IMR-90 (cell line): ENCODE data around the gene TRAPPC10. TPM values are rescaled to one million over a fixed set of nuclear protein-coding genes. Genes with fewer than 3 reads are reported as not detected.
"Not testable (repeated sequence)": the region's sequence is repeated elsewhere in the genome, so short reads cannot be mapped to it uniquely, and the experiment has no call there.

Experiments used
- ATAC-seq: fragments of 200-7000 bp; cut with Tn5 transposase; 2 replicates; pipeline ENCODE4 v1.9.1; 2020; ENCODE audit warnings: low read depth, mild to moderate bottlenecking, moderate library complexity
- BruUV-seq: library from RNA; stranded (reverse); fragments of 400-500 nt; replicated peaks from 2 replicates; lab custom pipeline; 2021; lab: Mats Ljungman, UMichigan
- CTCF ChIA-PET: fragments of 300-600 bp; formaldehyde crosslinking; extraction: SDS; loops from one replicate; lab custom pipeline; 2021; ENCODE audit warnings: antibody characterized with exemption; lab: Yijun Ruan, JAX
- POLR2A ChIA-PET: fragments of 300-600 bp; sonication (Branson Sonifier 250); formaldehyde crosslinking; loops from one replicate; lab custom pipeline; 2022; ENCODE audit warnings: antibody characterized with exemption; ENCODE audit not compliant: unreplicated experiment; lab: Charles Lee
- DNase-seq: peaks from one replicate; pipeline ENCODE4 v3.0.0; 2013
- H2AFZ ChIP-seq: replicated peaks from 2 replicates; pipeline ENCODE3; 2013; ENCODE audit warnings: low read length, mild to moderate bottlenecking; ENCODE audit not compliant: poor library complexity
- H2AK5ac ChIP-seq: 2 replicates; pipeline ENCODE4 v1.6.1; 2013; ENCODE audit warnings: low read depth, low read length, inconsistent platforms
- H2AK9ac ChIP-seq: replicated peaks from 2 replicates; pipeline ENCODE3; 2013; ENCODE audit warnings: mild to moderate bottlenecking, low read depth, low read length, moderate library complexity; ENCODE audit not compliant: poor library complexity
- H2BK120ac ChIP-seq: 2 replicates; pipeline ENCODE4 v1.6.1; 2013; ENCODE audit warnings: low read depth, low read length, inconsistent platforms
- H2BK15ac ChIP-seq: 3 replicates; pipeline ENCODE4 v1.6.1; 2013; ENCODE audit warnings: low read depth, low read length, inconsistent platforms
- H2BK20ac ChIP-seq: 2 replicates; pipeline ENCODE4 v1.6.1; 2013; ENCODE audit warnings: low read depth, mild to moderate bottlenecking, inconsistent platforms, low read length, moderate library complexity
- H2BK5ac ChIP-seq: 2 replicates; pipeline ENCODE4 v1.6.1; 2013; ENCODE audit warnings: mild to moderate bottlenecking, low read depth, low read length, inconsistent platforms; ENCODE audit not compliant: poor library complexity, severe bottlenecking
- H3K14ac ChIP-seq: replicated peaks from 2 replicates; pipeline ENCODE4 v1.6.1; 2013; ENCODE audit warnings: low read depth, low read length, inconsistent platforms
- H3K18ac ChIP-seq: 2 replicates; pipeline ENCODE4 v1.6.1; 2013; ENCODE audit warnings: low read depth, low read length, control low read depth
- H3K23ac ChIP-seq: 2 replicates; pipeline ENCODE4 v1.6.1; 2013; ENCODE audit warnings: low read depth, low read length, inconsistent platforms
- H3K27ac ChIP-seq: 2 replicates; pipeline ENCODE4 v1.5.1; 2013; ENCODE audit warnings: mild to moderate bottlenecking, control low read depth, low read length; ENCODE audit not compliant: insufficient read depth
- H3K27me3 ChIP-seq: 2 replicates; pipeline ENCODE4 v1.6.1; 2013; ENCODE audit warnings: low read length; ENCODE audit not compliant: control insufficient read depth, insufficient read depth
- H3K36me3 ChIP-seq: 2 replicates; pipeline ENCODE4 v1.6.1; 2013; ENCODE audit warnings: low read length, mixed read lengths; ENCODE audit not compliant: control insufficient read depth, insufficient read depth
- H3K4ac ChIP-seq: 2 replicates; pipeline ENCODE4 v1.6.1; 2013; ENCODE audit warnings: low read depth, low read length, inconsistent platforms
- H3K4me1 ChIP-seq: 2 replicates; pipeline ENCODE4 v1.6.1; 2013; ENCODE audit warnings: low read length, mixed read lengths; ENCODE audit not compliant: control insufficient read depth, insufficient read depth
- H3K4me2 ChIP-seq: 2 replicates; pipeline ENCODE4 v1.6.1; 2013; ENCODE audit warnings: low read depth, mild to moderate bottlenecking, control low read depth, low read length, moderate library complexity
- H3K4me3 ChIP-seq: 2 replicates; pipeline ENCODE4 v1.5.1; 2013; ENCODE audit warnings: low read depth, mild to moderate bottlenecking, control low read depth, low read length, moderate library complexity; ENCODE audit not compliant: insufficient read depth
- H3K56ac ChIP-seq: 2 replicates; pipeline ENCODE4 v1.6.1; 2013; ENCODE audit warnings: low read length, inconsistent platforms; ENCODE audit not compliant: insufficient read depth; ENCODE audit errors: extremely low read depth
- H3K79me1 ChIP-seq, 2 experiments: 2 replicates each; pipeline ENCODE4 v1.6.1; 2013; ENCODE audit warnings: low read length in 2 of 2, inconsistent platforms in 1 of 2, low read depth in 1 of 2
- H3K9ac ChIP-seq: 2 replicates; pipeline ENCODE4 v1.6.1; 2013; ENCODE audit warnings: low read depth, low read length, control low read depth
- H3K9me1 ChIP-seq: 2 replicates; pipeline ENCODE4 v1.6.1; 2013; ENCODE audit warnings: low read length, inconsistent platforms; ENCODE audit not compliant: insufficient read depth
- H3K9me3 ChIP-seq: 2 replicates; pipeline ENCODE4 v1.6.1; 2013; ENCODE audit warnings: low read length; ENCODE audit not compliant: control insufficient read depth, insufficient read depth
- H4K20me1 ChIP-seq: 2 replicates; pipeline ENCODE4 v1.6.1; 2013; ENCODE audit warnings: low read length, inconsistent platforms; ENCODE audit not compliant: insufficient read depth
- H4K5ac ChIP-seq: 2 replicates; pipeline ENCODE4 v1.6.1; 2013; ENCODE audit warnings: mild to moderate bottlenecking, low read depth, low read length, control low read depth
- H4K8ac ChIP-seq, 2 experiments: 2 replicates each; pipeline ENCODE4 v1.6.1; 2013; ENCODE audit warnings: low read depth in 2 of 2, low read length in 2 of 2, control low read depth in 1 of 2, inconsistent platforms in 1 of 2
- H4K91ac ChIP-seq: 2 replicates; pipeline ENCODE4 v1.6.1; 2013; ENCODE audit warnings: low read depth, low read length, inconsistent platforms; ENCODE audit not compliant: insufficient read depth
- WGBS, 2 experiments: methylation state at CpG; one replicate each; pipeline versions ENCODE4 v1.1.5 to v1.1.7; 2013; ENCODE audit warnings: missing lambda C conversion rate in 2 of 2; ENCODE audit not compliant: insufficient read length in 1 of 2; ENCODE audit errors: extremely low coverage in 2 of 2; 5-methylcytosine and 5-hydroxymethylcytosine counted together
- dilution Hi-C: fragments of 300-500 bp; cut with HindIII; formaldehyde crosslinking; loops from one replicate; pipeline ENCODE4 v1.14.3; 2018; ENCODE audit warnings: low sequenced_read_pairs; ENCODE audit not compliant: unreplicated experiment
- in situ Hi-C: fragments of 300-500 bp; cut with MboI; formaldehyde crosslinking; loops from 3 replicates; pipeline ENCODE4 v1.14.3; 2019; ENCODE audit warnings: low sequenced_read_pairs, inconsistent platforms, mixed read lengths
- intact Hi-C: fragments of 100-400 bp; cut with micrococcal nuclease; formaldehyde crosslinking; loops from 2 replicates; pipeline ENCODE4 v1.10.0; 2022
- polyA plus RNA-seq, 3 experiments: library from polyadenylated mRNA; depleted of rRNA; stranded (reverse); fragments of >200 nt; gene quantifications; 2 replicates each; pipeline ENCODE4 v1.2.3, GENCODE V29; 2012; ENCODE audit warnings: low replicate concordance in 1 of 3
- total RNA-seq: library from RNA; depleted of rRNA; stranded (reverse); fragments of >200 nt; gene quantifications from 2 replicates; pipeline ENCODE4 v1.2.3, GENCODE V29; 2012

TRAPPC10 gene
- total and polyA plus RNA-seq, 2 of the 4 experiments (the other 2 are of a cell fraction): 17.8 to 18.1 TPM

- in situ Hi-C loops, CTCF ChIA-PET, H3K79me1 ChIP-seq: not testable (repeated sequence)
These were observed 141.8 kb downstream of the TRAPPC10 start for GRCh38 chr21:44153889-44154228.

GRCh38 chr21:44154816-44155230, 142.7 kb downstream of the TRAPPC10 start:
- H3K9ac ChIP-seq, H2AK9ac ChIP-seq, H3K14ac ChIP-seq, H3K27me3 ChIP-seq, H2BK15ac ChIP-seq, H4K20me1 ChIP-seq, H4K8ac ChIP-seq, H2BK120ac ChIP-seq, CTCF ChIA-PET, H3K4me2 ChIP-seq, H3K27ac ChIP-seq, dilution Hi-C loops, H2AFZ ChIP-seq, DNase-seq, H2BK5ac ChIP-seq, H3K23ac ChIP-seq, H3K18ac ChIP-seq, H4K5ac ChIP-seq, intact Hi-C loops, H3K4me3 ChIP-seq, in situ Hi-C loops, H2BK20ac ChIP-seq, H3K56ac ChIP-seq, H2AK5ac ChIP-seq, H3K9me3 ChIP-seq, H3K9me1 ChIP-seq, BruUV-seq, H3K79me1 ChIP-seq, POLR2A ChIA-PET, H4K91ac ChIP-seq, H3K4me1 ChIP-seq, H3K4ac ChIP-seq, H3K36me3 ChIP-seq, ATAC-seq: not testable (repeated sequence)
- whole genome bisulfite sequencing, 2 experiments: no CpG with 5 or more reads among the region's 20 CpGs

More at GRCh38 chr21:44153889-44154228, 141.8 kb downstream of the TRAPPC10 start:
- H3K4me2 ChIP-seq, H2AFZ ChIP-seq, H2AK5ac ChIP-seq, H4K20me1 ChIP-seq, H3K4ac ChIP-seq, H3K4me3 ChIP-seq, intact Hi-C loops, H3K4me1 ChIP-seq, H3K36me3 ChIP-seq, H3K27ac ChIP-seq, H3K18ac ChIP-seq, H3K9me3 ChIP-seq, H2BK20ac ChIP-seq, H3K14ac ChIP-seq, ATAC-seq, H2BK15ac ChIP-seq, DNase-seq, H3K23ac ChIP-seq, H3K9me1 ChIP-seq, dilution Hi-C loops, H4K91ac ChIP-seq, H4K5ac ChIP-seq, H2AK9ac ChIP-seq, H3K56ac ChIP-seq, BruUV-seq, H3K27me3 ChIP-seq, H2BK5ac ChIP-seq, POLR2A ChIA-PET, H2BK120ac ChIP-seq, H3K9ac ChIP-seq, H4K8ac ChIP-seq: not testable (repeated sequence)
- WGBS, 2 experiments: no CpG with 5 or more reads among the region's 17 CpGs
